Cardiac septum (tissue), 1 donor: ENCODE results near the gene CHST15. TPM values are rescaled to one million over a fixed set of nuclear protein-coding genes. Genes with fewer than 3 reads are reported as not detected.

Experiments used
- DNase-seq: peaks from one replicate; pipeline ENCODE4 v3.0.0-alpha.2; 2020; ENCODE audit warnings: low spot score
- intact Hi-C: fragments of 100-400 bp; cut with DNase I; formaldehyde crosslinking; loops from one replicate; pipeline ENCODE4 v1.14.0; 2022
- total RNA-seq: library from RNA; stranded (reverse); fragmentation: NEBNext Ultra II Directional; extraction: Animal tissue kit (Norgen Biotek cat#: 25700); gene quantifications from one replicate; pipeline ENCODE4 v1.2.1, GENCODE V29; 2021
- donor health status: DM: no; HTN: no; CAD: no.

CHST15 gene
- total RNA-seq, 1 donor from 2014 or later: 5.4 TPM

DNA sequence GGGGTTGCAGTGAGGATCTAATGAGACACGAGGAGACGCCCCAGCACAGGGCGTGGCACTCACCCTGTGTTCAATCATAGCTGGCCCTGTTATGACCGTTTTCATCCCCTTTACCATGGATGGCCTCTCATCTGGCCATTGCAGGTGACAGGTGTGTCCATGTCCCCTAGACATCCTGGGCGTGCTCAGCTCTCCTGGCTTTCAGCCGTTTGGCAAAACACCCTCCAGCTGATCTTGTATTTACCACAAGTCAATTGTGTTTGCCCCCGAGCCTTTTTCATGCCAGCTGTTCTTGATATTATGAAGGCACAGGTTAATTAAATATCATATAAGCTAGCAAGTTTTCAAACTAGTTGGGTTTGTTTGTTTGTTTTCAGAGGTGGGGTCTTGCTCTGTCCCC lies 97.1 kb downstream of the CHST15 start:
- intact Hi-C loops: loop anchor here (5.0 kb wide), 1 partner anchor 266 kb away; no protein-coding TSS in a partner anchor
- DNase-seq: no peak

DNA sequence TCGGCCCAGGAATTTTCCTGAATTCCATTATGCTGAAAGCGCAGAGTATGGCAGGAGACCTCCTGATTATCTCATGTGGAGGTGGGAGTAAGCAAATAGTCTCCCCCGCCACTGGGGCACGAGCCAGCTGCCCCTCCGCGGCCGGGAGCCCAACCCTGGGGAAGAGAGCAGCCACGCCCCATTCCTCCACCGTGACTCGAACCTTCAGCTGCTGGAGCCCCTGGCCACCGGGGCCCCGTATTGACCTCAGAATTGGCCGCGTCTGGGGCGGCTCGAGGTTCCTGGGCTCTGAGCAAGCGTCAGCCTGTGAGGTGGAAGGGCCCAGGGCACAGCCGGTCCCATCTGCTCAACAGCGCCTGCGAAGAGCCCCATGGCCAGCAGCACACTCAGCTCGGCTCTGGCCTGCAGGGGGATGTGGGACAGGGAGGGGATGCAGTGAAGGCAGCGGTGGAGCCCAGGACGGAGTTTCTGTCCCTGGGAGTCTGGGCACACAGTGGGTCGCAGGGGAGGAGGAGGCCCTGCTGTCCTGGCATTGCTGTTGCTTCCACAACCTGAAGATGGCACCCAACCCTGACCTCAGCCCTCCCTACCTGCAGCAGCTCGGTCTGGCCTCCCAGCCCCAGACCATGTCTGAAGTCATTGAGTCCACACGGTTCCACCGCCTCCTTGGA lies 97.8 kb downstream of the CHST15 start:
- intact Hi-C loops: loop anchor here (1.0 to 5.0 kb wide), 2 partner anchors 267 to 394 kb away; no protein-coding TSS in a partner anchor
- DNase-seq: peak; percentile 87

DNA sequence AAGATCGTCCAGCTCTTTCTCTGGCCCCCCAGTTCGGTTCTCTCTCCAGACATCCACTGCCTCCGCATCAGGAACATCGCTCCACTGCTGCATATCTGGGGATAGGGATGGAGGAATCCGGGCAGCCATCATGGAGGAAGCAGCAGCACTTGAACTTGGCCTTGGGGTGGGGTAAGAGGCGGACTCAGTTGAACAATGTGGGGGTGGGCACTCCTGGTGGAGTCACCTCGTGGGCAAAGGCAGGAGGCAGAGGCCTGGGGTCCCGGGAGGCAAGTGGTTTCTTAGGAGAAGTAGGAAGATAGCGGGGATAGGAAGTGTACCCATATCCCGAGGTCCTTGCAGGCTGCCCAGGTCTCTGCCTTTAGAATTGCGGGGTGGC lies 98.3 kb downstream of the CHST15 start:
- intact Hi-C loops: loop anchor here (1.0 to 5.0 kb wide), 2 partner anchors 267 to 394 kb away; no protein-coding TSS in a partner anchor
- no peak for DNase-seq

DNA sequence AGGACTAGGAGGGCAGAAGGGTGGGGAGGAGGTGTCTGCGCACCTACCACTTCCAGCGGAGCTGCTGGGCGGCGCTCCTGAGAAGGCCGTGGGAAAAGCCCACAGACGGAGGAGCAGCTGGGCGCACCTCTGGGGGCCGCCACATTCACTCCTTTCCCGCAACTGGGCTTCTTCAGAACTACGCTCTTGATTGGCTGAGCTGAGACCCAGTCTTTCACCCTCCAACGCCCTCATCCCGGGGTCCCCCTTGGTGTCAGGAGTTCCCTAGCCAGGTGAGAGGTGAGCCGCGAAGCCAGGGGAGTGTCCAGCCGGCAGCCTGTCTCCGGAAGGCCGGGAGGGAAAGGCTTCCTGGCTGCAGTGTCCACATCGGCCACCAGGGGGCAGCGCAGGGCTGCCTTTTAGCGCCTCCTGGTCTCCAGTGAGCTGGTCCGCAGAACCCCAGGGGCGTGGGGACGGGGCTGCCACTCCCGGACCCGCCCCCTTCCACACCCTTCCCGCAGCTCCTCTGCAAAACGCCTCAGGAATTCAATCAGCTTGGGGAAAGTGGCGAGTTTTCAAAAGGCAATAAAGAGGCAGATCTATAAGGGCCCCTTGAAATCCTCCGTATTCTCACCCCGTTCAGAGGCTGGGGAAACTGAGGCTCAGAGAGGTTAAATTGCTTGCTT lies 98.8 kb downstream of the CHST15 start:
- intact Hi-C loops: loop anchor here (1.0 to 5.0 kb wide), 2 partner anchors 268 to 395 kb away; no protein-coding TSS in a partner anchor
- peak; percentile 94 for DNase-seq

DNA sequence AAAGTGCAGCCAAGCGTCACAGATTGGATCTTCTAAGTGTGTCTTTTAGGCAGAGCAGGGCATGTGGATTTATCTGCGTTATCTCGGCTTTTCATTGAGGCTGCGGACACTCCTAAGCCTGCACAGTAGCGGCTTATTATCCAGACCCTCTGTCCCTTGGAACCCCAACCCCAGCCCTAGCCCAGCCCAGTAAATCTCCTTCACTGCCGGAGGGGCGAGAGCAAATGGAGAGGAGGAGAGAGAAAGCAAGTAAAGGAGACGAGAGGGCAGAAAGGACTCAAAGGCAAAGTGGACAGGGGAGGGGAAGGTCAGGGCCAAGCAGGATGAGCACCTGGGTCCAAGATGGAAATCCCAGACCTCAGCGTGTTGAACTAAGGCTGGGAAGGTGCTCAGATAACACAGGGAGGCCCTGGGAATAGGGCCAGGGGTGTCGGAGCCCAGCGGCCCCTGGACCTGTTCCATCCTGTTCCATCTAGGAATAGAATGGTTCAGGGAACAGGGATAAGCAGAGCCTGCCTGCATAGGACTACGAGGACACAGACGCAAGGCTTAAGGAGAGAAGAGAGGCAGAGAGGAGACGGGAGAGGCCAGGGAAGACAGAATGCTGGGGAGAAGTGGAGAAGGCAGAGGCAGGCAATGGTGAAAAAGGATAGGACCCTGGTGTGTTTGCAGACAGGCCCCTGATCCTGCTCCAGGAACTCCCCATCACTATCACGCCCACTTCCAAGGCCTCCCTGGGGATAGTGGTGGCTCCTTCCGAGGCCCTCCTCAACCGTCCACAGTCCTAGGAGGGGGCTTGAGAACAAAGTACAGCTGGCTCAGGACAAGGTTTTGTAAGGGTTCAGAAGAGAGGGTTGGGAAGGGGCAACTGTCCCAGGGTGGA lies 99.6 kb downstream of the CHST15 start:
- intact Hi-C loops: no loop called here
- DNase-seq: no peak

DNA sequence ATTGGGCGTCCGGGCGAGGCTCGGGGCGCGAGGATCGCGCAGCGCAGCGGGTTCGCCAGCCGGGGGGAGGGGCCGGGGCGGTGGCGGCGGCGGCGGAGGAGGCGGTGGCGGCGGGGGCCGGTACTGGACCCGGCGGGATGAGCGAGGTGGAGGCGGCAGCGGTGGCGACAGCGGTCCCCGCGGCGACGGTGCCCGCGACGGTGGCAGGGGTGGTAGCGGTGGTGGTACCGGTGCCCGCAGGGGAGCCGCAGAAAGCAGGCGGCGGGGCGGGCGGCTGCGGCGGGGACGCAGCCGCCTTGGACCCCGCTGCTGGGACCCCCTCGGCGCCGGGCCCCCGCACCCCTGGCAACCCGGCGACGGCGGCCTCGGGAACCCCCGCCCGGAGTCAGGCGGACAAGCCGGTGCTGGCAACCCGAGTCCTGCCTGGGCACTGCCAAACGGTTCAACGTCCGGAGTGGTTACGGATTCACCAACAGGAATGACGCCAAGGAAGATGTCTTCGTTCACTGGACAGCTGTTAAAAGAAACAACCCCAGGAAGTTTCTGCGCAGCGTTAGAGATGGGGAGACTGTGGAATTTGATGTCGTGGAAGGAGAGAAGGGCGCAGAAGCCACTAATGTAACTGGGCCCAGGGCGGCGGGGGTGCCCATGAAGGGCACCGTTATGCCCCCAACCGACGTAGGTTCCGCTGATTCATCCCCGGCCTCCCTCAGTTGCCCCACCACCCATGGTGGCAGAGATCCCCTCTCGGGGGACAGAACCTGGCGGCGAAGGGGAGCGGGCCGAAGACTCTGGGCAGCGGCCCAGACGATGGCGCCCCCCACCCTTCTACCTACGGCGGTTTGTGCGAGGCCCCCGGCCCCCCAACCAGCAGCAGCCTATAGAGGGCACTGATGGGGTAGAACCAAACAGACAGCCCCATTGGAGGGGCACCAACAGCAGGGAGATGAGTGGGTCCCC lies 101.5 kb downstream of the CHST15 start:
- DNase-seq: no peak
- intact Hi-C loops: no loop called here

DNA sequence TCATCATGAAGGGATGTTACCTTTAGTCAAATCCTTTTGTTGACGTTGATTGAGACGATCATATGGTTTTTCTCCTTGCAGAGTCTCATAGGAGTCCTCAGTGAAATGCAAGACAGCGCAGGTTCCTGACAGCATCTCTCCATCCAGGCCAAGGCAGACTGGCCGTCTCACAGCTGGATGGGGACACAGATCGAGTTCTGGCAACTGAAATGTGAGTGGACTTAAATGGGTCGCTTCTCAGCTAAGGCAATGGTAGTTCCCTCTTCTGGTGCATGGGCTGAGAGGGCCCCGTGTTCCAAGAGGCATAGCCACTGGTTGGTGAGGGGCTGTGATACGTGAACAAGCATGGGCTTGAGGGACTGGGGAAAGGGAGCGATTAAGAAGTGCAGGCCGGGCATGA lies 102.5 kb downstream of the CHST15 start:
- no peak for DNase-seq
- intact Hi-C loops: no loop called here

DNA sequence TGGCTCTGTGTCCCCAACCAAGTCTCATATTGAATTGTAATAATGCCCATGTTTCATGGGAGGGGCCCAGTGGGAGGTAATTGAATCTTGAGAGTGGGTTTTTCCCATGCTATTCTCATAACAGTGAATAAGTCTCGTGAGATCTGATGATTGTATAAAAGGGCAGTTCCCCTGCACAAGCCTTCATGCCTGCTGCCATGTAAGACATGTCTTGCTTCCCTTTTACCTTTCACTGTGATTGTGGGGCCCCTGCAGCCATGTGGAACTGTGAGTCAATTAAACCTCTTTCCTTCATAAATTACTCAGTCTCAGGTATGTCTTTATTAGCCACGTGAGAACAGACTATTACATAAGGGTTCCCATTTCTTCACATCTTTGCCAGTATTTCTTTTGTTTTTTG lies 104.7 kb downstream of the CHST15 start:
- no peak for DNase-seq
- intact Hi-C loops: no loop called here

DNA sequence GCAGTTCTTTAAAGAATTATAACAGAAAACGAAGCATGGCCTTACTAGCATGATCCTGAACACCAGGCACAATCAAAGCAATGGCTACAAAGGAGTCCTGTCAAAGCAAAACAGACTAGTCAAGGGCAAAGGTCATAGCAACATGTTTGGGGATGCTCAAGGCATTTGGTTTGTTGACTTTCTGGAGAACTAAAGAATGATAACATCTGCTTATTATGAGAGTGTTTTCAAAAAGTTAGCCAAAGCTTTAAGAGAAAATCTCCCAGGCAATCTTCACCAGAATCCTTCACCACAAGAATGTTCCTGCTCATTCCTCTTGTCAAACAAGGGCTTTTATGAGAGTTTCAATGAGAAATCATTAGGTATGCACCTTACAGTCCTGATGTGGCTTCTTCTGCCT lies 106.7 kb downstream of the CHST15 start:
- intact Hi-C loops: no loop called here
- DNase-seq: no peak

DNA sequence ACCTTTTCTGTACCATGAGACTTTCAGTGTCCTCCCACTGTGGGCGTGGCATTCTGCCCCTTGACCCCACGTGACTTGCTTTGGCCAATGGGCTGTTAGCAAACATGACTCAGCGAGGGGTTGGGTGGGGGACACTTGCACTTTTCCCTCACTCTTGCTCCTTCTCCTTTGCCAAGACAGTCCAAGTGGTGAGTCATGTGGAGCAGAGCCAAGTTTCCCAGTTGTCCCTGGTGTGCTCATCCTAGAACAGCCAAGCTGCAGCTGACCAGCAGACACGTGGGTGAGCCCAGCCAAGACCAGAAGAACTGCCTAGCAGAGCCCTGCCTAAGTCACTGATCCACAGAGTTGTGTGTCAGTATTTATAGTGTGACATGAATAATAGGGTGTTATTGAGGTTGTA lies 119.0 kb downstream of the CHST15 start:
- intact Hi-C loops: no loop called here
- DNase-seq: no peak

DNA sequence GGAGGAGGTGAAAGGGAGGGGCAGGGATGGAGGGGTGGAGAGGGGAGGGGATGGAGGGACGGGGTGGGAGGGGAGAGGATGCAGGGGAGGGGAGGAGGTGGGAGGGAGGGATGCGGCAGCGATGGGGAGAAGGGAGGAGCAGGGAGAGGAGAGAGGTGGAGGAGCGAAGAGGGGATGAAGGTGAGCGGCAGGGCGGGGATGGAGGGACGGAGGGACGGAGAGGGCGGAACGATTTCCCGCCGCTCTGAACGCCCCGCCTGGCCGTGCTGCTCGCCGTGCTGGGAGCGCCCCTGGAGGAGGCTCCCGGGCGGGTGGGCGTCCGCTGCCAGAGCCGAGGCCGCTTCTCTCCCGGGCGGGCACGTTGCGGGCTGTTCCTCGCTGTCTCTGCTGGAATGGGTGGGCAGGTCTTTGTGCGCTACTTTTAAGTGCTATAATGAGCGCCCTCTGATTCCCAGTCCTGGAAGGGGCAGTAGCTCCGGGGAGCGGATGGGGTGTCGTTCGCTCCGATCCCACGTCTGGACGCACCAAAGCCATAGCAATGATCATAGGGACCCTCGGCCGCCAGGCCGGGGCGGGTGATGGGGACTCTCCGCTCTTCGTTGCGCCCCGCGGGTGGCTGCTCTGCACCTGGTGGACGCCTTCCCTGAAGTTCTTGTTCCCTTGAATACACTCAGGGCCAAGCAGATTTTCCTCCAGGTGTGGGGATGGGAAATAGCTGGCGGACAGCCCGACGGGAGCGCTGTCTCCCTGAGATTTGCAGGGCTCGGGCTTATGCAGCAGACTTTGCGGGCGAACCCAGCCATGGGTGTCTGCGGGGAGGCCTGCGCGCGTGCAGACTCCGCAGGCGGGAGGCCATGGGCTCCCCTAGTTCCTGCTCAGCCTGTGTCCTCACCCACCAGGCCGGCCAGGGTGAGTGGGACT lies 120.7 kb downstream of the CHST15 start:
- intact Hi-C loops: no loop called here
- DNase-seq: no peak

DNA sequence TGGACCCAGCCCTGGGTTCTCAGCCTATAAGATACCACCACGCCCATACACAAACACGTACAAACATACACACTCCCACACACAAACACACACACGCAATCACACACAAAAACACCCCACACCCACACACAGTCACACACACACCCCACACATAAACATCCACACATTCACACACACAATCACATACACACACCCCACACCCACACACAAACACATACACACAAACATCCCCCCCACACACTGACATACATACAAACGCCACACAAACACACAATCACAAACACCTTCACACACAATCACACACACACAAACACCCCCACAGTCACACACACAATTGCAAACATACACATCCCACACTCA lies 122.5 kb downstream of the CHST15 start:
- intact Hi-C loops: no loop called here

DNA sequence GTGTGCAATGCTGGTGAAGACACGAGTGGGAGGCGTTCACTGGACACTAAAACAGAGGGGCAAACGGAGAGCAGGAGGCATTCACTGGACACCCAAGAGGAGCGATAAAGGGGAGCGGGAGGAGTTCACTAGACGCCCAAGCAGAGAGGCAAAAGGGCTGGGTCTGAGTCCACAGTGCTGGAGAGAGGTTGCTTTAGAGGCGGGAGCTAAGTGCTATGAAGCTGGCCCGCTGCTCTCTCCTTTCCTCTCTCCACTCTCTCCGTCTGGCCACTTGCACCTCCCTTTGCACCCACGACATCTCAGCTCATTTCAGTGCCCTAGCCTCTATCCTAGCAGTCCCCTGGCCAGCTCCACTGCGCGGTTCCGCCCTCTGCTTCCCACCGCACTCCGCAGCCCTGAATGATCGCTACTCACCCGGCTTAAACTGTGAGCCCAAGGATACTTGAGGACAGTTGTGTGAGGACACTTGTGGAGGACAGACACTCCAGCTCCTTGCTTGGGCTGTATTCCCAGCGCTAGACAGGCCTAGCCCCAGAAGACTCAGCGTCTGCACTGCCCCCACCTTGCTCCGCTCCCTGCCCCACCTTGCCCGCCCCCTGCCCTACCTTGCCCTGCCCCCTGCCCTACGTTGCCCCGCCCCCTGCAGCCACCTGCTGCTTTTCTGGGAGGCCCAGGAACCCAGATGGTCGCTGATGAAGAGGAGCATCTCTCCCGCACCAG lies 123.0 kb downstream of the CHST15 start:
- DNase-seq: no peak
- intact Hi-C loops: no loop called here

More for the DNA sequence above, 122.5 kb downstream of the CHST15 start:
- no peak for DNase-seq

DNA sequence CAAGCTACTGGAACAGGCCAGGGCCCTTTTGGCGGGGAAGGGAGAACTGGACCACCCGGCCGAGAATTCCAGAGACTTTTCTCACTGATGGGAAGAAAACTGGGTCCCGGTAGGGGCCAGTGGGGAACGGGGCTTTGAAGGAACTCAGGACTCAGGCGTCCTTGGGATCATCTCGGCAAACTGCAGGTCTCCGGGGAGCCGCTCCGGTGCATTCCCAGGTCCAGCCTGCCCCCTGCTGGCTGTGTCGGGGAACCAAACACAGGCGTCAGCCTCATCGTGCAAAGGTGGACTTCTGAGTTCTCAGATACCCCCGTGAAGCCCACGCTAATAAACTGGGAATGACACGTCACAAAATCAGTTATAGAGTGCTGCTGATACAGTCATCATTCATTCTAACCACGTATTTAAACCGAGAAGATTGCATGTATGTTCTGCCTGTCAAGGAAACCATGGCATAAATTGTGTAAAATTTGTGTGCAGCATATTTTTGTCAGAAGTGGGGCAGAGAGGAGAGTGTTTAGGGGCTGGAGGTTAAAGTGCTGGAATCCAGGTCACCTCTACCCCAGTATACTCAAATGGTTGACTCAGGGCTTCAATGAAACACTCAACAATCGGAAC lies 125.7 kb downstream of the CHST15 start:
- DNase-seq: no peak
- intact Hi-C loops: loop anchor here (1.0 to 10.0 kb wide), 2 partner anchors 384 to 923 kb away; no protein-coding TSS in a partner anchor

DNA sequence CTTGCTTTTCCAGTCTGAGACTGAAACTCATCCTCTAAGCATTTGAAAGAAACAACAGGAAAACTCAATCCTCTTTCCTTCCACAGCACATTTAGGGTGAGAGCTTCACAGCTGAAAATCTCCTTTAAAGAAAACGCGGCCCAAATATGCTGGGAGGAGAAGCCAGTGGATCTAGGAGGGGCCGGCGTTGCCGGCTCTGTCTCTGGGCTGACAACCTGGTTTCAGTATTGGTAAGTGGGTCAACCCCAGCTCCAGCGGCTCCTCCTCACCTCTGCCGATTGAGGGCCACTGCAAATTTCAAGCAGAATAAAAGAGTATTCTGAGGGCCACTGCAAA lies 126.5 kb downstream of the CHST15 start:
- DNase-seq: no peak
- intact Hi-C loops: loop anchor here (1.0 to 10.0 kb wide), 2 partner anchors 384 to 922 kb away; no protein-coding TSS in a partner anchor

DNA sequence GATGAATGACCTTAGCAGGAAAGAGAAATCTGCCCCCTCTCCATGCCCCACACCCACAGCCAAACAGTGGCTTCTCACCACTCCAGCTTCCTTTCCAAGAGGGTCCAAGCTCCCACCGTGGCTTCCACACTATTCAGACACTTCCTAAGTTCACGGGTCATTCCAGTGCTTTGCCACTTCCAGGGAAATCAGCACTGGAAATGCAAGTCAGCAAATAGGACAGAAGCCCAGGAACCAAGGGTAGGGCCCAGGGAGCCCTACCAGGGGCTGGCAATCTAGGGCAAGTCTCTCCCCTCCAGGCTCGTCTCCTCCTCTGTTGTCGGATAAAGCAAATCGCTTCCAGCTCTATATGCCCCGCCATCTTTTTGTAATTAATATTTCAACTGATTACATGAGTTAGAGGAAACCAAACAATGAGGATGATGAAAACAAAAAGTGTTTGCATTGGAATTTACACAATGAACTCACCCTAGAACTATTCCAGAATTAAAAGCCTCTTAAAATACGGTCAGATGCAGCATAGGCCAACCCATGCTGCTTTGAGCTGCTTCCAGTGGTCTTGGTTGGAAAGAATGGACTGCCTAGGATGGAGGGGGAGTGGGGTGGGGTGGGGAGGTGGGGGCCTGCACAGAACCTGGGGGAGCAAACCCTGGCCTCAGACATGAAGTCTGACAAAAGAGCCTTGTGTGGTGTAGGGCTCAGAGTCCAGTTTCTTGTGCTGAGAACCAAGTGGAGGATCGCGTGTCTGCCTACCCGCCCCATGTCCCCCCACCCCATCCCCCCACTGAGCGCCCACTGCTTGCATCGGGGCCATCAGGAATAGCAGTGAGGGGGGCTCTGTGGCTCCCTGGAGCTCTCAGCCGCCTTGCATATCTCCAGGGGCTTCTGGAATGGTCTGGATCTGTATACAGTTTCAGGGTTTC lies 127.2 kb downstream of the CHST15 start:
- DNase-seq: no peak
- intact Hi-C loops: loop anchor here (10.0 kb wide), 1 partner anchor 921 kb away; no protein-coding TSS in a partner anchor
